GM19193 (cell line): ENCODE data around the gene TLE5.

ENCODE experiments used
- POLR2A ChIP-seq: IDR thresholded peaks from 4 replicates; pipeline ENCODE4 v1.6.1; 2011; ENCODE audit not compliant: insufficient read depth, insufficient read length; ENCODE audit errors: extremely low read depth

The TLE5 gene

DNA sequence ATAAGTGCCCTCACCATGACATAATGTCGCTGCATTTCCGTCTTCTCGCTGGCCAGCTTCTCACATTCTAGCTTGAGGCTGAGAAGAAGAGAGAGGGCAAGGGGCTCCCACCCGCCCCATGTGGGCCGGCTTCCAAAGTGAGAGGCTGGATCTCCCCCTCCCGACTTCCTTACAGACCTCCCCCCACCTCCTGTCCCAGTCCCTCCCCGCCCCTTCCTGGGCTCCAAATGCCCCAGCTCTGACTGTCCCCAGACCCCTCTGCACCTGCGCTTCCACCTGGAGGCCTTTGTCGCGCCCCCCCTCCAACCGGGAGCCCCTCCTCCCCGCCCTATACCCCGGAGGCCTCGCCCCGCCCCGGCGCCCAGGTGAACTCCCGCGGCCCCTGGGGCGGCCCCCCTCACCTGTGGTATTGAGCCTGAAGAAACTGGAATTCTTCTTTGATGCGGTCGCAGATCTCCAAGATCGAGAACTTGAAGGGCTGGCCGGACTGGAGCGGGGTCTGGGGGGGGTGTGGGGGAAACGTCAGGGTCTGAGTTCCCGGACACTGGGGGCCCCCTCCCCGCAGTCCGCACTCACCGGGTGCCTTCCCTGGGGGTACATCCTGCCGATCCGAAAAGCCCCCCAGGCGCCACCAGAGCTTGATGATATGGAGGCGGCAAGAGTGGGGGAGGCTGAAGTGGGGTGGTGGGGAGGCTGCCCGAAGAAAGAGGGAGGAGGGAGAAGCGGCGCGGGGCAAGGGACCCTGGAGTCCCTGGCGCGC is 33.8 kb downstream of the TLE5 start:
- no peak for TF ChIP-seq POLR2A

DNA sequence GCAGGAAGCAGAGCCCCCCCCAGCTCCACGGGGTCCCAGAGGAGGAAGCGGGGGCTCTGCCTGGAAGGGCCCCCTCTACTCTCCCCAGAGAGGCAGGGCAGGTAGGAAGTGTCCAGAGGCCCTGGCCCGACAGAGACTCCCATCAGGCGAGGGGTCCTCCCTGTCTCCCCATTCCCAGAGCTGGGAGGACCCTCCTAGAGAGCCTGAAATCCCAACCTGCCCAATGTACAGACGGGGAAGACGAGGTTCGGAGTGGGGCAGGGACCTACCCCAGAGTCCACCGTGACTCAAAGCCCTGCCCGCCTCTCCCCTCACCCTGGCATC is 34.4 kb downstream of the TLE5 start:
- TF ChIP-seq POLR2A = no peak

DNA sequence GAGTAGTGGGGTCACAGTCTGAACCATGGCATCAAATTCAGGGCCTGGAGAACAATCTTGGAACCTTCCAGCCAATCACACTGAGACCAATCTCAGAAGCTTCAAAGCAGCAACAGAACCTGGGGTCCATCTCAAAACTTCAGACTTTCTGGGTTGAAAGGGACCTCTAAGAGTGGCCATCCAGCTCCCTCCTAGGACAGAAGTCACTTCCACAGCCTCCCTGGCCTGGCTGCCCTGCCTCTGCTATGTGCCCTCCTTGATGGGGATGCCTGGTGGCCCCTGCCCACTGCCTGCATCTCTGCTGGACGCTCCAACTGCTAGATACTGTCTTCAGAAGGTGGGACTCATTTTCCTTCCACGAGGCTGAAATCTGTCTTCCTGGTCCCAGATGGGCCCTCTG is 35.0 kb downstream of the TLE5 start:
- TF ChIP-seq POLR2A = no peak

DNA sequence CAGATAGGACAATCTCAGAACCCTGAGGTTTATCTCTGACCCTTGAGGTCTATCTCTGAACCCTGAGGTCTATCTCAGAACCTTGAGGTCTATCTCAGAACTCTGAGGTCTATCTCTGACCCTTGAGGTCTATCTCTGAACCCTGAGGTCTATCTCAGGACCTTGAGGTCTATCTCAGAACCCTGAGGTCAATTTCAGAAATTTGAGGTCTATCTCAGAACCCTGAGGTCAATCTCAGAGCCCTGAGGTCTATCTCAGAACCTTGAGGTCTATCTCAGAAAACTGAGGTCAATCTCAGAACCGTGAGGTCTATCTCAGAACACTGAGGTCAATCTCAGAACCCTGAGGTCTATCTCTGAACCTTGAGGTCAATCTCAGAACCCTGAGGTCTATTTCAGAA is 35.5 kb downstream of the TLE5 start:
- TF ChIP-seq POLR2A = no peak

DNA sequence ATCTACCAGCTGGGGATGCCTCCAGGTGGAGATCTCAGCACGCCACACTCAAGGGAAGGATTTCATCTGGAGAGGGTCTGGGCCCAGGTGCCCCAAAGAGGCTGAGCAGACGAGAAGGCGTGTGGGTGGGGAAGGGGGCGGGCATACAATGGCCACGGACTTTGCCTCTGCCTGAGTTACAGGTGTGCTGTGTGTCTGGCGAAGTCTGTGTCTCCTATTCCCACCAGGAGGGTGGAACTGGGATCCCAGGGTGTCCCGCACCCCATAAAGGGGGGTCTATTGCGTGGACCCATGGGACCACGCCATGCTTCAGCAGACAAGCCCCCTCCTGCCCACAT is 36.8 kb downstream of the TLE5 start:
- TF ChIP-seq POLR2A = no peak

DNA sequence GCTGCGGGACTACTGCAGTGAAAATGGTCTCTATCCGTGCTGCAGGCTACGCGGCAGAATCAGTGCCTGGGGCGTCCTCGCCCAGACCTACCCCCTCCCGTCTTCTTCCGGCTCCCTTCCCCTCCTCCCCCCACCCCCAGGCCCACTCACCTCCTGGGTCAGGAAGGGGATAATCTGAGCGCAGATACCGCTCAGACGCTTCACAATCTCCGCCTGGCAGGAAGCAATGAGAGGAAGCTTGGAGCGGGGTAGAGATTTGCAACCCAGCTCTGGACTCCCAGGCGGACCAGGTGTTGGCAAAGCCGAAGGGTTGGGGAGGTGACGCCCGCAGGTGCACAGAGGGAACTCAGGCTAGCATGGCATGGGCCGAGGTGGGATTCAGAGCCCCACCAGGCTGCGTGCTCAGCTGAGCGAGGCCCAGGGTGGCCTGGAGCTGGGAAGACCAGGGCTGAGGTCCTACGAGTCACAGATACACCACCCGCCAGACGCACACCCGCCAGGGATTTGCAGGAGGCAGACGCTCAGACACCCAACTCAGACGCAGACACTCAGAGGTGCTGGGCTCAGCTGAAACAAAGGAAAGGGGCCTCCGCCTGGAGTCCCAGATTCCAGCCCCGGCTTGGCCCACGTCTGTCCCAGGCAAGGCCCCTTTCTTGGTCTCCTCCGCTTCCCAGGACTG is 37.3 kb downstream of the TLE5 start:
- TF ChIP-seq POLR2A = no peak

DNA sequence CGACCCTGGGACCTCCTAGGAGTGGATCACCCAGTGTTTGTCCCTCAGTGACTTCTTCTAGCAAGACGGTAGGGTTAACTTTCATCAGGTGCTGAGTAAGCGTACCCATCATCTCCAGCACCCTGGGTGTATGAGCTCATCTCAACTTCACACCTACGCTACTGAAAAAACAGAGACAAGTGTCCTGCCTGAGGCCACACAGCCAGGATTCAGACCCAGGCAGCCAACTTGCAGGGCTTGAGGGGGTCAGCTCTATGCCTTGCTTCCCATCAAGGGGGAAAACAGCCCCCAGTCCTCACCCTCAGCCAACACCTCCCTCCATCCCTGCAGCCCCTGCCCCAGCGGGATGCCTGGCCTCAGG is 37.8 kb downstream of the TLE5 start:
- TF ChIP-seq POLR2A = no peak

DNA sequence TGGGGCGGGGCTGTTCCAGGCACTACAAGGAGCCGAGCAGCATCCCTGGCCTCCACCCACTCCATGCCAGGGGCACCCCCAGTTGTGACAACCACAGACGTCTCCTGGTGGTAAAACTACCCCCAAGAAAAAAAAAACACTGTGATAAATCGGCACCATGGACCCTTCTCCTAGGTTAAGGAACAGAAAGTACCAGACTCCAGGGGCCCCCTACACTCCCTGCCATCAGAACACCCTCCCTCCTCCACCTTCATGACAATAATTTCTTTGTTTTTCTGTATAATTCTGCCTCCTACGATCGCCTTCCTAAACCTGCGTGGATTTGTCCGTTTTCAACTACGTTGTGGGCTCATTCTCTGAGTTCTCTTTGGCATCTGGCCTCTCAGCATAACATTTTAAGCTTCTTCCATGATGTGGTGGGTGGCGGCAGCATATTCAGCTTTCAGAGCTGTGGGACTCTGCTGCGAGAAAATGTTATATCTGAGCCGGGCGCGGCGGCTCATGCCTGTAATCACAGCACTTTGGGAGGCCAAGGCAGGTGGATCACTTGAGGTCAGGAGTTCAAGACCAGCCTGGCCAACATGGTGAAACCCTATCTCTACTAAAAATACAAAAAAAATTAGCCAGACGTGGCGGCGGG is 41.9 kb downstream of the TLE5 start:
- no peak for TF ChIP-seq POLR2A

DNA sequence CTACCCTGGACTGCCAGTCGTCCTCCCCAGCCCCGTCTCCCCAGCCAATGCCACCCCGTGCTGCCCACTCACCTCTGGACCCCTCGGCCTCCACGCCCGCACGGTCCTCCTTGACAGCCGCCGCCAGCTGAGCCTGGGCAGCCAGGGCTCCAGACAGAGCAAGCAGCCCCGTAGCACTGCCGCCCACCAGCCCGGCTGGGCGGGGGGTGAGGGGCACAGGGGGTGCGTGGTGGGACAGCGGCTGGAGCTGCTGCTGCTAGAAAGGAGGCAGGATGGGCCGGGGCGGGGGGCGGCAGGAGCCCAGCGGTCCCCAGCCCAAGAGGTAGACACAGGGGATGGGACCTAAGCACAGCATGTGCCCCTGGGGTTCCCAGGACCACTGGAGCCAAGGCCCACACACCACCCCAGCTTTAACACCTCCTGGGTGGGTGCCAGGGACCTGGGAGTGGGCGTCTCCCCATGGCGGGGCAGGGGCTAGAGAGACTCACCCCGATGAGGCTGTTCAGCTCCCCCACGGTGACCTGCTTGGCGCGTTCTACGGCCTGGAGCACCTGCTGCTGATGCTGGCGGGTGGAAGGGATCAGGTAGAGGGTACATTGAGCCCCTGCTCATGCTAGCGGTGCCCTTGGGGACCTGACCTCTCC is 43.0 kb downstream of the TLE5 start:
- TF ChIP-seq POLR2A = no peak

DNA sequence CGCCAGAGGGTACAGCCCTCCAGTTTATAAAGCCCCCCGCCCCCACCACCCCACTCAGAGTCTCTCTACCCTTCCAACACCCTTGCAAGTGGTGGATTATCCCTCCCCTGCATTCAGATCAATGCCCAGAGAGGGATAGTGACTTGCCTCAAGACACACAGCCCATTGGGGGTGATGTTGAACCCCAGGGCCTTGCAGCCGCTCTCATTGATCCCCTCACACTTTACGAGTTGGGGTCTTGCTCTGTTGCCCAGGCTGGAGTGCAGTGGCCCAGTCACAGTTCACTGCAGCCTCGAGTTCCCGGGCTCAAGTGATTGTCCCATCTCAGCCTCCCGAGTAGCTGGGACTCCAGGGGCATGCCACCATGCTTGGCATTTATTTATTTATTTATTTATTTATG is 44.4 kb downstream of the TLE5 start:
- no peak for TF ChIP-seq POLR2A

DNA sequence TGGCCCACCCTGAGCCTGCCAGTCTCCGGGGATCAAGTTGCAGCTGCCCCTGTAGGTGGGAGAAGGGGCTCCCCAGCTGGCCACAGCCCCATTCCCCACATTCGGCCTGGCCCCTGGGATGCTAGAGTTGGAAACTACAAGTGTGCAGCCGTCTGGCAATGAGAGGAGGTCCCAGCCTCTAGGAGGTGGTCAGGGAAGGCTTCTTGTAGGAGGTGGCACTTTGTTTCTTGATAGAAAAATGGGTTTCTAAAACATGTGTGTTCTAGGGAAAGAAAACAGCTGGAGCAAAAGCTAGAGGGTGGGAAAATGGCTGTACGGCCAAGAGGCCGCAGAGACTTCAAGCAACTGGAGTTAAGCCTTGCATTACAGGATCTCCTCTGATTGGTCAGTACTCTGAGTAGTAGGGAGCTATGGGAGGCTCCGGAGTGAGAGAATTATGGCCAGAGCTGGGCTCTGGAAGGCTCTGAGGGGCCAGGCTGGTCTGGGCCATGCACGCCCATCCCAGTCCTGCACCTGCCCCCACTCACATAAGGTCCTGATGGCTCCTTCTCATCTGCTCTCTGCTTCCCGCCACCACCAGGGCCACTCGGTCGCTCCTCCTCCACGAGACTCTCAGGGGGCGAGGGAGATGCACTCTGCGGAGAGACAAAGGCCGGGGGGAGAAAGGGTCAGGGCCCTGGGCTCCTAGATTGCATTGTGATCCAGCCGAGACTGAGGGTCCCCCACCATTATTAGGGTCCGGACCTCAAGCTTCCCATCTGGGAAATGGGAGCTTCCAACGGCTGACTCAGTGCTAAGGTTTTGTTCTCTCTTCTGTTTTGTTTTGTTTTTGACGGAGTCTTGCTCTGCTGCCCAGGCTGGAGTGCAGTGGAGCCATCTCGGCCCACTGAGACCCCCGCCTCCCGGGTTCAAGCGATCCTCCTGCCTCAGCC is 46.9 kb downstream of the TLE5 start:
- no peak for TF ChIP-seq POLR2A

DNA sequence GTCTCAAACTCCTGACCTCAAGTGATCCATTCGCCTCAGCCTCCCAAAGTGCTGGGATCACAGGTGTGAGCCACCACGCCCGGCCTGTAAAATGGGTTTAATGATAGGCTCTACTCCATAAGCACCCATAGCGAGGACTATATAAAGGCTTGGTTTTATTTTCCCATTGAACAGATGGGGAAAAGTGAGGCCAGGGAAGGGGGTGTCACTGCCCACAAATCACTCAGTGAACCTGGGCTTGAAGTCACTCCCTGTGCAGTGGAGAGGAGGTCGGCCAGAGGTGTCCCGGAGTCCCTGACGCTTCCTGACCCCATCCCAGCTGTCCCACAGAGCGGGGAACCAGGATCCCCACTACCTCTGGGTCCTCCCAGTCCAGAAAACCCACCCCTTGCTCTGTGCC is 48.2 kb downstream of the TLE5 start:
- no peak for TF ChIP-seq POLR2A

DNA sequence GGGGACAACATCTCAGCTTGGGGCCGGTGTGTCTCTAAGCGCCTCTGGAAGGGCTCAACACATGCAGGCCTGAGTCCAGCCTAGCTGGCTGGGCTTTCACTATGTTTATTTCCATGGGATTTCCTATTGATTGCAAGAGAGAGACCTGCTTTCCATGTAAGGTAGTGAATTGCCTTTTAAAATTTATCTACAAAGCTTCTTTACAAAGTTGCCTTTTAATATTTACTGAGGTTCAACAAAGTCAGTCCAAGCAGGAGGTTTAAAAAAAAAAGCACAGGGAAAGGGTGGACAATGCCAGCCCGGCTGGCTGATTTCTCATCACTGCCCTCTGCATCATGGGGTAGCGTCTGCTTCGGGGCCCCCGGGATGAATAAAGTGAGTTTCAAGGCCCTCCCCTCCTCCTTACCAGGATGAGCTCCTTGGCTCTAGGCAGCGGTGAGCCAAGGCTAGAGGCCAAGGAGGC is 49.0 kb downstream of the TLE5 start:
- no peak for TF ChIP-seq POLR2A

DNA sequence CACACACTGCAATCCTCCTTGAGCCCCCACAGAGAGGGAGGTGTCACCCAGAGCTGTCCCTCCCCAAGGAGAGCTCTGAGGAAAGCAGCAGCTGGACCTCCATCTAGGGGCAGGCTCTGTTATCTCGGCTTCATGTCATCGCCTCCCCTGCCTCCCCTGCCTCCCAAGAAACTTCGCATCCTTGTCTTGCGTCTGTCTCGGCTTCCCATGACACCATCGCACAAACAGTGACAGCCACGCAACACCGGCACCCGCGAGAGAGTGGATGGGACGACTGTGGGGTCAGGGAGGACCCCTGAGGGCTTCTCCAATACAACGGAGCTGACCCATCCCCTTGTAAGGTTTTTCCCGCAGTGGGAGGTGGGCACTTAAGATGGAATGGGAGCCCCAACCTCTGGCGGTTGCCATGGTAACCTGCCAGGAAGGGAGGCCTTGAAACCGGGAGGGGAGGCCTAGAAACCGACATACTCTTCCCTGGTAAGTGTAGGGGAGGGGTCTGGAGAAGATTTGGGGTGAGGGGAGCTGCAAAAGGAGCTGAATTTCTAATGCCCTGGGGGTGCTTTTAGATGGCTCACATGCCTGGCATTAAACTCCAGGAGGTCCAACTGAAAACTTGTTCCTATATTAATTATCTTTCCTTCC is 49.6 kb downstream of the TLE5 start:
- TF ChIP-seq POLR2A = no peak

DNA sequence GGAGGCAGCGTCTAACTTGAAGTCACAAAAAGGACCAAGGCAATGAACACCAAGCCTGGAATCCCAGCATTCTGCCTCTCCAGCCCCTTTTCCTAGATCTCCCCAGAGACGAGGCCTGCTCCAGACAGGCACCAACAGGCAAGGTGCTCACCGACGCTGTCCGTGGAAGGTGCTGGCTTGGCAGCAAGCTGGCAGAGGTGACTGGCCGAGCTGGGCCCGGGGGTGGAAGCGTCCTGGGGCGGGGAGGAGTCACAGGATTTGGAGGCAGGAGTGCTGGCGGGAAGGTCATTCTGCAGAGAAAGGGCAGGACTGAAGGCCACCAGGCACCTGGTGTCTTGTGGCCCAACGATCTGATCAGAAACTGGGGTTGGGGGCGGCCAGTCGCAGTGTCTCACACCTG is 51.4 kb downstream of the TLE5 start:
- TF ChIP-seq POLR2A = no peak

DNA sequence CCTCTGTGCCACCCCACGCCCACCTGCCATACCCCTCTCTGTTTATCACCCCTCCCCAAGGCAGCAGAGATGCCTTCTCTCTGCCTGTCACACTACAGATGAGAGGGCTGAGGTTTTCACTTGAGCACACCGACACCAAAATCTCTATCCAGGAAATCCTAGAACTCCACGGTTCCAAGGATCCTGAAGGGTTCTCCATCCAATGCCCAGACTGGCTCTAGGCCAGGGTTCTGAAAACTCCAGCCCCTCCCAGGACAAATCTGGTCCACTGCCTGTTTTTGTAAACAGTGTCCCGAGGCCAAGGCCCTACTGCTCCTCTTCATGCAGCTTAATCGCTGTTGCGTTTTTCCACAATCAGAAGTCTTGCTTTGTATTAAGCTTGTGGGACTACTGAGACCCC is 53.3 kb downstream of the TLE5 start:
- TF ChIP-seq POLR2A = no peak
